NT2/D1 (cell line): Measurements from ENCODE around the gene THOP1.

Experiments
- DNase-seq: peaks from one replicate; pipeline ENCODE4 v3.0.0-alpha.2; 2011; ENCODE audit warnings: low read depth, low spot score
- H3K27me3 ChIP-seq: 2 replicates; pipeline ENCODE4 v1.6.0; 2011; ENCODE audit warnings: mild to moderate bottlenecking; ENCODE audit not compliant: insufficient read length, insufficient read depth
- H3K36me3 ChIP-seq: 2 replicates; pipeline ENCODE4 v1.6.1; 2011; ENCODE audit warnings: mild to moderate bottlenecking, low read length, mixed read lengths; ENCODE audit not compliant: insufficient read depth, insufficient read length
- H3K4me1 ChIP-seq: 2 replicates; pipeline ENCODE4 v1.5.1; 2011; ENCODE audit not compliant: insufficient read depth, insufficient read length
- H3K4me3 ChIP-seq: 2 replicates; pipeline ENCODE4 v1.5.1; 2011; ENCODE audit warnings: low read depth; ENCODE audit not compliant: insufficient read length
- H3K9ac ChIP-seq: 2 replicates; pipeline ENCODE4 v1.6.0; 2011; ENCODE audit warnings: low read depth; ENCODE audit not compliant: insufficient read length
- H3K9me3 ChIP-seq: 2 replicates; pipeline ENCODE4 v1.5.1; 2011; ENCODE audit warnings: mild to moderate bottlenecking, low read length; ENCODE audit not compliant: insufficient read depth
- SUZ12 ChIP-seq: IDR thresholded peaks from 2 replicates; pipeline ENCODE4 v1.6.1; 2011; ENCODE audit not compliant: insufficient read length, insufficient read depth; ENCODE audit errors: extremely low read depth
- YY1 ChIP-seq: IDR thresholded peaks from 2 replicates; pipeline ENCODE4 v1.6.1; 2011; ENCODE audit not compliant: insufficient read length, insufficient read depth
- ZNF274 ChIP-seq: IDR thresholded peaks from 2 replicates; pipeline ENCODE4 v1.6.1; 2011; ENCODE audit warnings: mild to moderate bottlenecking, low read depth, low read length

The THOP1 gene

GRCh38 chr19:2824129-2824528 is 38.8 kb downstream of the THOP1 start:
- H3K27me3 ChIP-seq = peaks cover 3% of the 10 kb centered on the region
- no peak overlapping the region for H3K9ac ChIP-seq
- peaks cover 29% of the 10 kb centered on the region for H3K36me3 ChIP-seq
- H3K4me3 ChIP-seq = no peak overlapping the region
- H3K4me1 ChIP-seq = no peaks in the 10 kb centered on the region
- DNase-seq = no peak
- peaks cover 46% of the 10 kb centered on the region; the same call in 1 of the 2 replicates for H3K9me3 ChIP-seq
- TF ChIP-seq YY1 (no peak), SUZ12 (no peak), ZNF274 (no peak)

- H3K36me3 ChIP-seq = peaks cover 29% of the 10 kb centered on the region
- H3K4me3 ChIP-seq = no peak overlapping the region
- H3K9me3 ChIP-seq = peaks cover 73% of the 10 kb centered on the region
- H3K27me3 ChIP-seq = no peaks in the 10 kb centered on the region
- TF ChIP-seq YY1 (no peak), ZNF274 (no peak), SUZ12 (no peak)
- H3K9ac ChIP-seq = no peak overlapping the region
- H3K4me1 ChIP-seq = no peaks in the 10 kb centered on the region
- DNase-seq = no peak
Observed at GRCh38 chr19:2827022-2827421, 41.7 kb downstream of the THOP1 start.

- no peaks in the 10 kb centered on the region for H3K27me3 ChIP-seq
- no peak overlapping the region for H3K4me3 ChIP-seq
Observed at GRCh38 chr19:2827840-2828489, 42.7 kb downstream of the THOP1 start.

GRCh38 chr19:2834294-2834871 is 49.1 kb downstream of the THOP1 start:
- Histone ChIP-seq H3K9ac (no peak overlapping the region), H3K4me3 (no peak overlapping the region), H3K36me3 (peaks cover 35% of the 10 kb centered on the region), H3K9me3 (peaks cover 91% of the 10 kb centered on the region), H3K4me1 (no peaks in the 10 kb centered on the region), H3K27me3 (no peaks in the 10 kb centered on the region)
- TF ChIP-seq ZNF274 = peak; percentile 100
- no peak for TF ChIP-seq YY1
- DNase-seq = no peak

More at GRCh38 chr19:2827840-2828489, 42.7 kb downstream of the THOP1 start:
- H3K36me3 ChIP-seq = peaks cover 34% of the 10 kb centered on the region
- peaks cover 77% of the 10 kb centered on the region for H3K9me3 ChIP-seq
- no peaks in the 10 kb centered on the region for H3K4me1 ChIP-seq
- no peak overlapping the region for H3K9ac ChIP-seq
- TF ChIP-seq ZNF274 (no peak), SUZ12 (no peak), YY1 (no peak)
- no peak for DNase-seq

GRCh38 chr19:2837430-2837829 is 52.1 kb downstream of the THOP1 start:
- DNase-seq = no peak
- TF ChIP-seq YY1 = no peak
- no peak for TF ChIP-seq SUZ12
- no peak for TF ChIP-seq ZNF274
- peaks cover 2% of the 10 kb centered on the region for H3K4me1 ChIP-seq
- H3K27me3 ChIP-seq = peaks cover 6% of the 10 kb centered on the region
- no peak overlapping the region for H3K4me3 ChIP-seq
- H3K36me3 ChIP-seq = peaks cover 32% of the 10 kb centered on the region
- H3K9ac ChIP-seq = no peak overlapping the region
- H3K9me3 ChIP-seq = peaks cover 61% of the 10 kb centered on the region

- H3K27me3 ChIP-seq = peaks cover 7% of the 10 kb centered on the region
- peaks cover 3% of the 10 kb centered on the region for H3K4me1 ChIP-seq
- peak; percentile 98 for DNase-seq
- TF ChIP-seq SUZ12 (no peak), YY1 (no peak), ZNF274 (no peak)
- H3K4me3 ChIP-seq = peak within 1 kb of the TSS; percentile 82
- peaks cover 15% of the 10 kb centered on the region for H3K36me3 ChIP-seq
- H3K9ac ChIP-seq = peak within 1 kb of the TSS; percentile 89
- H3K9me3 ChIP-seq = peaks cover 41% of the 10 kb centered on the region
Observed at GRCh38 chr19:2840794-2841791, 55.8 kb downstream of the THOP1 start, which contains the start of gene ZNF555. ZNF555 (plus strand) TSS chr19:2841475; CDS start chr19:2841573, 98 bp downstream.
